GM12891 (cell line): Measurements from ENCODE around the gene LIMS1.

Experiments used
- POLR2A ChIP-seq: IDR thresholded peaks from 2 replicates; pipeline ENCODE4 v1.6.1; 2011; ENCODE audit warnings: low read depth, low read length, control low read depth
- POLR2AphosphoS5 ChIP-seq: IDR thresholded peaks from 2 replicates; pipeline ENCODE4 v1.6.1; 2011; ENCODE audit warnings: low read depth, low read length, control low read depth

- TF ChIP-seq POLR2A (no peak), POLR2AphosphoS5 (no peak)
Observed at GRCh38 chr2:108553209-108553919, 19.1 kb downstream of the LIMS1 start.
